H9 (cell line): ENCODE measurements around the gene C1orf198. TPM values are rescaled to one million over a fixed set of nuclear protein-coding genes. Genes with fewer than 3 reads are reported as not detected.

Source experiments
- DNase-seq: peaks from one replicate; pipeline ENCODE4 v3.0.0-alpha.2; 2017
- H2AFZ ChIP-seq: one replicate; pipeline ENCODE4 v1.6.1; 2013; ENCODE audit warnings: mild to moderate bottlenecking, low read length, control low read depth, moderate library complexity
- H2AK5ac ChIP-seq: 2 replicates; pipeline ENCODE4 v1.6.1; 2013; ENCODE audit warnings: low read length, control low read depth, mixed read lengths; ENCODE audit not compliant: insufficient read length
- H2BK120ac ChIP-seq: one replicate; pipeline ENCODE4 v1.6.1; 2013; ENCODE audit warnings: low read depth, mild to moderate bottlenecking, low read length, control low read depth, inconsistent platforms; ENCODE audit not compliant: poor library complexity, severe bottlenecking
- H2BK12ac ChIP-seq: 2 replicates; pipeline ENCODE4 v1.6.1; 2013; ENCODE audit warnings: low read length, control low read depth, mixed read lengths, low read depth; ENCODE audit not compliant: insufficient read length
- H2BK15ac ChIP-seq: 2 replicates; pipeline ENCODE4 v1.6.1; 2013; ENCODE audit warnings: low read depth, low read length, control low read depth
- H2BK20ac ChIP-seq: one replicate; pipeline ENCODE4 v1.6.1; 2013; ENCODE audit warnings: low read depth, mild to moderate bottlenecking, low read length, control low read depth, inconsistent platforms; ENCODE audit not compliant: poor library complexity, severe bottlenecking
- H2BK5ac ChIP-seq: 2 replicates; pipeline ENCODE4 v1.6.1; 2013; ENCODE audit warnings: low read length, control low read depth, mixed read lengths; ENCODE audit not compliant: insufficient read length
- H3K14ac ChIP-seq: 2 replicates; pipeline ENCODE4 v1.6.1; 2013; ENCODE audit warnings: low read length, control low read depth; ENCODE audit not compliant: insufficient read depth
- H3K18ac ChIP-seq: 2 replicates; pipeline ENCODE4 v1.6.1; 2013; ENCODE audit warnings: low read depth, mild to moderate bottlenecking, mixed read lengths, low read length, control low read depth; ENCODE audit not compliant: insufficient read length
- H3K23ac ChIP-seq: 2 replicates; pipeline ENCODE4 v1.6.1; 2013; ENCODE audit warnings: low read length, control low read depth, mixed read lengths, low read depth; ENCODE audit not compliant: insufficient read length
- H3K23me2 ChIP-seq: 2 replicates; pipeline ENCODE4 v1.6.1; 2013; ENCODE audit warnings: low read depth, mild to moderate bottlenecking, mixed read lengths, low read length, control low read depth; ENCODE audit not compliant: insufficient read length, poor library complexity, severe bottlenecking
- H3K27ac ChIP-seq: 2 replicates; pipeline ENCODE4 v1.5.1; 2013; ENCODE audit warnings: low read length, control low read depth, mixed read lengths, low read depth; ENCODE audit not compliant: insufficient read length
- H3K27me3 ChIP-seq: 2 replicates; pipeline ENCODE4 v1.6.1; 2013; ENCODE audit warnings: low read length, control low read depth, inconsistent platforms; ENCODE audit not compliant: insufficient read depth
- H3K4ac ChIP-seq: 2 replicates; pipeline ENCODE4 v1.6.1; 2013; ENCODE audit warnings: low read depth, mild to moderate bottlenecking, control low read depth, inconsistent platforms, low read length, moderate library complexity
- H3K4me1 ChIP-seq: 2 replicates; pipeline ENCODE4 v1.6.1; 2013; ENCODE audit warnings: low read length, control low read depth, inconsistent platforms; ENCODE audit not compliant: insufficient read depth
- H3K4me2 ChIP-seq: 2 replicates; pipeline ENCODE4 v1.6.1; 2013; ENCODE audit warnings: low read length, control low read depth, mixed read lengths; ENCODE audit not compliant: insufficient read length, insufficient read depth
- H3K56ac ChIP-seq: 2 replicates; pipeline ENCODE4 v1.6.1; 2013; ENCODE audit warnings: low read depth, mild to moderate bottlenecking, mixed read lengths, low read length, control low read depth; ENCODE audit not compliant: insufficient read length
- H3K79me1 ChIP-seq: 2 replicates; pipeline ENCODE4 v1.6.1; 2013; ENCODE audit warnings: low read depth, mild to moderate bottlenecking, moderate library complexity, low read length, control low read depth, inconsistent platforms; ENCODE audit not compliant: insufficient read depth, poor library complexity, severe bottlenecking
- H3K79me2 ChIP-seq: 2 replicates; pipeline ENCODE4 v1.6.1; 2013; ENCODE audit warnings: low read length, control low read depth, inconsistent platforms; ENCODE audit not compliant: insufficient read depth
- H3K9ac ChIP-seq: 2 replicates; pipeline ENCODE4 v1.6.1; 2013; ENCODE audit warnings: low read length, control low read depth, mixed read lengths; ENCODE audit not compliant: insufficient read length; ENCODE audit errors: extremely low read depth
- H3K9me3 ChIP-seq: one replicate; pipeline ENCODE4 v1.6.1; 2013; ENCODE audit warnings: low read depth, low read length, inconsistent platforms; ENCODE audit not compliant: control insufficient read depth
- H3T11ph ChIP-seq: one replicate; pipeline ENCODE4 v1.6.1; 2013; ENCODE audit warnings: mild to moderate bottlenecking, low read length, control low read depth, inconsistent platforms
- H4K20me1 ChIP-seq: one replicate; pipeline ENCODE4 v1.6.1; 2013; ENCODE audit not compliant: control insufficient read depth, insufficient read length, insufficient read depth
- H4K5ac ChIP-seq: 2 replicates; pipeline ENCODE4 v1.6.1; 2013; ENCODE audit warnings: low read depth, mild to moderate bottlenecking, mixed read lengths, low read length, control low read depth; ENCODE audit not compliant: insufficient read length
- H4K8ac ChIP-seq: replicated peaks from 2 replicates; pipeline ENCODE4 v1.6.1; 2013; ENCODE audit warnings: low read length, control low read depth, mixed read lengths, low read depth; ENCODE audit not compliant: insufficient read length
- H4K91ac ChIP-seq: 2 replicates; pipeline ENCODE4 v1.6.1; 2013; ENCODE audit warnings: low read depth, mild to moderate bottlenecking, moderate library complexity, mixed read lengths, low read length, control low read depth; ENCODE audit not compliant: insufficient read length
- H3K27ac Mint-ChIP-seq, 3 experiments: 2 replicates in 2 of 3; 3 replicates in 1 of 3; pipeline ENCODE4 v1.8.0; 2020 to 2021; ENCODE audit warnings: mixed read lengths in 3 of 3, mild to moderate bottlenecking in 1 of 3, moderate library complexity in 1 of 3
- H3K27me3 Mint-ChIP-seq: 2 replicates; pipeline ENCODE4 v1.8.0; 2021; ENCODE audit warnings: low read depth, mild to moderate bottlenecking, moderate library complexity, mixed read lengths
- H3K36me3 Mint-ChIP-seq, 3 experiments: 2 replicates in 2 of 3; 3 replicates in 1 of 3; pipeline ENCODE4 v1.8.0; 2020 to 2021; ENCODE audit warnings: low read depth in 3 of 3, mixed read lengths in 3 of 3; ENCODE audit not compliant: insufficient read depth in 1 of 3
- H3K4me1 Mint-ChIP-seq, 2 experiments: 2 replicates each; pipeline ENCODE4 v1.8.0; 2020; ENCODE audit warnings: mixed read lengths in 2 of 2
- H3K4me3 Mint-ChIP-seq, 2 experiments: 2 replicates in 1 of 2; 3 replicates in 1 of 2; pipeline ENCODE4 v1.8.0; 2020 to 2021; ENCODE audit warnings: mild to moderate bottlenecking in 2 of 2, mixed read lengths in 2 of 2, moderate library complexity in 1 of 2
- H3K9me3 Mint-ChIP-seq, 2 experiments: 2 replicates in 1 of 2; 3 replicates in 1 of 2; pipeline ENCODE4 v1.8.0; 2020; ENCODE audit warnings: mild to moderate bottlenecking in 2 of 2, mixed read lengths in 2 of 2, moderate library complexity in 1 of 2
- WGBS: extraction: QIAGEN DNeasy Blood & Tissue Kit; methylation state at CpG from one replicate; pipeline ENCODE4 v1.1.7; 2013; ENCODE audit warnings: missing lambda C conversion rate, low lambda C conversion rate, mixed read lengths; ENCODE audit not compliant: insufficient read length; ENCODE audit errors: extremely low coverage; 5-methylcytosine and 5-hydroxymethylcytosine counted together
- total RNA-seq: library from RNA; stranded (reverse); gene quantifications from 2 replicates; pipeline ENCODE4 v1.2.1, GENCODE V29; 2021
- TF ChIP-seq, protein P1 (sequence below): fragments of 200-600 bp; sonication (generic); conservative IDR thresholded peaks from 3 replicates; pipeline ENCODE4 v1.8.0; 2021; ENCODE audit warnings: antibody characterized with exemption, mild to moderate bottlenecking

C1orf198 gene
- total RNA-seq, 1 experiment from 2014 or later = 28.9 TPM

DNA sequence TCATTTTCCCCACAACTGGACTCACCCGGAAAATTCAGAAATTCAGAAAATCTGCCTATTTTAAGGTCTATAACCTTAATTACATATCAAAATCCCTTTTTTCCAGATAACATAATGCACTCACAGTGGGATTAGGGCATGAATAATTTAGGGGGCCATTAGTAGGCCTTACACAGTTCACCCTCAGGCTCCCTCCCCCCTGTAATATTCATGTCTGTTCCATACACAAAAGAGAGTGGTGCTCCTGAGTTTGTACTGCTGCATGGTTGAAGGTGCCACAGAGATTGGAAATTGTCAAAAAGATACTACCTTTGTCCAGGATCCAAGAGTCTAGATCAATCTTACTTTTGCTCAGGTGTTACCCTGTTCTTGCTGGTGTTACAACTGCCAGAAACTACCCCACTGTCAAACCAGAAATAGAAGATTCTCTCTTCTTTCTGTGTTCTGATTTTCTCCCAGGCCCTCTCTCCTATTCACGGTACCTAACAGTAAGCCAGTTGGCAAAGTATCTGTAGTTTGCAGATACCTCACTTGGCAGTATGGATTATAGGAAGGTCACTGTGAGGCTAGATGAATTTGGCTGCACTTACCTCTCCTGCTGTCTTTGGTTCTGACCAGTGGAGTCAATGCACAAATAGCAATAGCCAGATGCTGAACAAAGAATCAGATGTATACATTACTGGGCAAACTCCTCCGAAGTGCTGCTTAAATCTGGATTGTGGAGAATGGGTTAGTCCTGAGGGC is 53.2 kb downstream of the C1orf198 start:
- Mint-ChIP-seq H3K36me3 (peaks cover 0 to 6% (median 0%) of the 10 kb centered on the region in 3 experiments; a peak in 2 of 7 replicates), H3K4me1 (no peaks in the 10 kb centered on the region), H3K27me3 (peaks cover 71% of the 10 kb centered on the region), H3K27ac (no peak overlapping the region), H3K9me3 (peaks cover 12 to 13% of the 10 kb centered on the region in 2 experiments), H3K4me3 (no peak overlapping the region)
- H3K23me2 ChIP-seq = no peaks in the 10 kb centered on the region
- H2BK120ac ChIP-seq = no peak overlapping the region
- H3K4me1 ChIP-seq = no peaks in the 10 kb centered on the region
- no peaks in the 10 kb centered on the region for H3K27me3 ChIP-seq
- DNase-seq = no peak
- H2BK15ac ChIP-seq = no peak overlapping the region
- H3K18ac ChIP-seq = no peak overlapping the region
- no peaks in the 10 kb centered on the region for H3K9me3 ChIP-seq
- no peak overlapping the region for H3K4me2 ChIP-seq
- no peak overlapping the region for H2AFZ ChIP-seq
- no peak overlapping the region for H4K8ac ChIP-seq
- no peak overlapping the region for H4K5ac ChIP-seq
- no peak overlapping the region for H3K27ac ChIP-seq
- no peak overlapping the region for H3K23ac ChIP-seq
- H4K91ac ChIP-seq = no peak overlapping the region
- H3K56ac ChIP-seq = no peak overlapping the region
- H2AK5ac ChIP-seq = no peak overlapping the region
- no peak overlapping the region for H2BK12ac ChIP-seq
- no peak overlapping the region for H3K14ac ChIP-seq
- no peak overlapping the region for H2BK20ac ChIP-seq
- H2BK5ac ChIP-seq = no peak overlapping the region
- no peak overlapping the region for H3K9ac ChIP-seq
- no peaks in the 10 kb centered on the region for H3K79me1 ChIP-seq
- no peaks in the 10 kb centered on the region for H3K79me2 ChIP-seq
- no peak overlapping the region for H3K4ac ChIP-seq
- no peak overlapping the region for H3T11ph ChIP-seq
- no peaks in the 10 kb centered on the region for H4K20me1 ChIP-seq
- TF ChIP-seq, protein P1, sequence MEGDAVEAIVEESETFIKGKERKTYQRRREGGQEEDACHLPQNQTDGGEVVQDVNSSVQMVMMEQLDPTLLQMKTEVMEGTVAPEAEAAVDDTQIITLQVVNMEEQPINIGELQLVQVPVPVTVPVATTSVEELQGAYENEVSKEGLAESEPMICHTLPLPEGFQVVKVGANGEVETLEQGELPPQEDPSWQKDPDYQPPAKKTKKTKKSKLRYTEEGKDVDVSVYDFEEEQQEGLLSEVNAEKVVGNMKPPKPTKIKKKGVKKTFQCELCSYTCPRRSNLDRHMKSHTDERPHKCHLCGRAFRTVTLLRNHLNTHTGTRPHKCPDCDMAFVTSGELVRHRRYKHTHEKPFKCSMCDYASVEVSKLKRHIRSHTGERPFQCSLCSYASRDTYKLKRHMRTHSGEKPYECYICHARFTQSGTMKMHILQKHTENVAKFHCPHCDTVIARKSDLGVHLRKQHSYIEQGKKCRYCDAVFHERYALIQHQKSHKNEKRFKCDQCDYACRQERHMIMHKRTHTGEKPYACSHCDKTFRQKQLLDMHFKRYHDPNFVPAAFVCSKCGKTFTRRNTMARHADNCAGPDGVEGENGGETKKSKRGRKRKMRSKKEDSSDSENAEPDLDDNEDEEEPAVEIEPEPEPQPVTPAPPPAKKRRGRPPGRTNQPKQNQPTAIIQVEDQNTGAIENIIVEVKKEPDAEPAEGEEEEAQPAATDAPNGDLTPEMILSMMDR = no peak
- WGBS = no CpG with 5 or more reads among the region's 3 CpGs
